Activated T-cell treated with anti-CD3 and anti-CD28 coated beads, Interleukin-2, amount 50 U/mL, for 1 hour (primary cell): Measurements from ENCODE around the gene HTR3C.

ENCODE experiments used
- DNase-seq: peaks from one replicate; pipeline ENCODE4 v3.0.0-alpha.2; 2020

The HTR3C gene

GRCh38 chr3:184096811-184097383, 44.0 kb downstream of the HTR3C start, which contains the start of gene HTR3E:
Gene HTR3E, plus strand, starts transcription at chr3:184097064. Its CDS starts 466 bp downstream, at chr3:184097530.
- no peak for DNase-seq

GRCh38 chr3:184097556-184097955, 44.7 kb downstream of the HTR3C start:
- DNase-seq, result no peak

- DNase-seq, result no peak
Observed at GRCh38 chr3:184099806-184100686, 47.2 kb downstream of the HTR3C start.
